ENCODE measurements around the gene NCAM2. TPM values are rescaled to one million over a fixed set of nuclear protein-coding genes. Genes with fewer than 3 reads are reported as not detected.

NCAM2 gene
- total and polyA plus RNA-seq, 8 donors = 0.06 to 11.0 (median 0.58) TPM; not detected in 1

DNA sequence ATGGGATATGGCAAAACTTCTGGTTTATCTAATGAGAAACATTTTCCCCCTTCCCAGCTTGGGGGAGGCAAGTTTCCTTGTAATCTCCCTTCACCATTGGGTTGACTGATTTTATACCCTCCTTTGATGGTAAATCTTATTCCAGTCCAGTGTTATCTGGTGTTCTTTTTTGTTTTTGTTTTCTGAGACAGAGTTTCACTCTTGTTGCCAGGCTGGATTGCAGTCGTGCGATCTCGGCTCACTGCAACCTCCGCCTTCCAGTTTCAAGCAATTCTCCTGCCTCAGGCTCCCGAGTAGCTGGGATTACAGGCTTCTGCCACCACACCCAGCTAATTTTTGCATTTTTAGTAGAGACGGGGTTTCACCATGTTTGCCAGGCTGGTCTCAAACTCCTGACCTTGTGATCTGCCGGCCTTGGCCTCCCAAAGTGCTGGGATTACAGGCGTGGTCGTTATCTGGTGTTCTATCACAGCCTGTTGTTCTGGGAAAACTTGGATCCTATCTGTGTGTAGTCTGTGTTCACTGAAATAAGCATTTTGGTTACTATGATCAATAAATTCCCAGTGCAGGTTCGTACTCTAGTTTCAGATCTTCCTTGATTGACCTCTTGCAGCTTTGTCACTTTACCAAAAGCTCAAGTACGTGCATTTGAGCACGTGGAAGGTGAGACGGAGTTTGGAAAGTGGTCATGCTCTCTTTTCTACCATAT lies 281.1 kb downstream of the NCAM2 start:
- intact Hi-C loops (cut with DNase I; ENCODE audit: low total_unique reads) = no loop called here
- Histone ChIP-seq H3K27me3 (no peaks in the 10 kb centered on the region), H3K9me3 (no peaks in the 10 kb centered on the region), H3K4me1 (no peaks in the 10 kb centered on the region), H3K4me3 (no peak overlapping the region), H3K36me3 (no peaks in the 10 kb centered on the region), H3K27ac (no peak overlapping the region)
- DNase-seq = no peak
- TF ChIP-seq CTCF (IDR thresholded peaks at IDR 0.05) = no peak
- TF ChIP-seq POLR2AphosphoS5 (IDR thresholded peaks at IDR 0.05) = no peak
- TF ChIP-seq EP300 (IDR thresholded peaks at IDR 0.05) = no peak
- no peak for TF ChIP-seq POLR2A (IDR thresholded peaks at IDR 0.05)
- WGBS, 5 donors = 74 to 79% (median 77%) methylated on average over 13 of the region's 13 CpGs

GRCh38 chr21:21283810-21284209 lies 285.6 kb downstream of the NCAM2 start:
- intact Hi-C loops (cut with DNase I; ENCODE audit: low total_unique reads) = no loop called here
- H3K9me3 ChIP-seq = no peaks in the 10 kb centered on the region
- H3K4me3 ChIP-seq = no peak overlapping the region
- H3K4me1 ChIP-seq = no peaks in the 10 kb centered on the region
- WGBS, 5 donors = 81 to 85% (median 84%) methylated on average over 2 of the region's 2 CpGs
- TF ChIP-seq CTCF (IDR thresholded peaks at IDR 0.05) = no peak
- TF ChIP-seq POLR2AphosphoS5 (IDR thresholded peaks at IDR 0.05) = no peak
- TF ChIP-seq EP300 (IDR thresholded peaks at IDR 0.05) = no peak
- TF ChIP-seq POLR2A (IDR thresholded peaks at IDR 0.05) = no peak
- DNase-seq = no peak
- no peak overlapping the region for H3K27ac ChIP-seq
- H3K27me3 ChIP-seq = no peaks in the 10 kb centered on the region
- H3K36me3 ChIP-seq = no peaks in the 10 kb centered on the region

DNA sequence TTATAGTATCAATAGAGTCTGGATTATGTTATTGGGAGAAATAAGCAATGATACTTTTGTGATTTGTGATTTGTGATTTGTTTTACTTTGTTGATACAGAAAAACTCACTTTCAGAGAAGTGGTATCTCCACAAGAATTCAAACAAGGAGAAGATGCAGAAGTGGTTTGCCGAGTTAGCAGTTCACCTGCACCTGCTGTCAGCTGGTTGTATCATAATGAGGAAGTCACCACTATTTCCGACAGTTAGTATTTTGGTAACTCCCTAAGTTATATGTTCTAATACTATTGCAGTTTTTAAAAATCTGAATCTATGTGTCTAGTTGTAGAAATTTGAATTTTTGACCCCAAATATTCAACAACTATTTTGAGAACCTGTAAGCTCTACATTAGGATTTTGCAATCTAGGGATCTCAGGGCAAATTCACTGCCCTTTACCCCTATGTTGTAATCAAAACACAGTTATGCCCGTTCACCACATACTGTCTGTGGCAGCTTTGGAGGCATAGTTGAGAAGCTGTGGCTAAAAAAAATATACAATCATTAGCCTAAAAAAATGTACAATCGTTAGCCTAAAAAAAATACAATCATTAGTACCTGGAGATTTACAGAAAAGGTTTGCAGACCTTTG lies 288.1 kb downstream of the NCAM2 start:
- 64 to 74% (median 68%) methylated on average over 4 of the region's 4 CpGs for WGBS, 5 donors
- no peak overlapping the region for H3K27ac ChIP-seq
- H3K27me3 ChIP-seq = no peaks in the 10 kb centered on the region
- H3K4me3 ChIP-seq = no peak overlapping the region
- H3K9me3 ChIP-seq = no peaks in the 10 kb centered on the region
- intact Hi-C loops (cut with DNase I; ENCODE audit: low total_unique reads) = no loop called here
- DNase-seq = no peak
- no peaks in the 10 kb centered on the region for H3K4me1 ChIP-seq
- no peaks in the 10 kb centered on the region for H3K36me3 ChIP-seq
- no peak for TF ChIP-seq POLR2A (IDR thresholded peaks at IDR 0.05)
- no peak for TF ChIP-seq POLR2AphosphoS5 (IDR thresholded peaks at IDR 0.05)
- TF ChIP-seq CTCF (IDR thresholded peaks at IDR 0.05) = no peak

DNA sequence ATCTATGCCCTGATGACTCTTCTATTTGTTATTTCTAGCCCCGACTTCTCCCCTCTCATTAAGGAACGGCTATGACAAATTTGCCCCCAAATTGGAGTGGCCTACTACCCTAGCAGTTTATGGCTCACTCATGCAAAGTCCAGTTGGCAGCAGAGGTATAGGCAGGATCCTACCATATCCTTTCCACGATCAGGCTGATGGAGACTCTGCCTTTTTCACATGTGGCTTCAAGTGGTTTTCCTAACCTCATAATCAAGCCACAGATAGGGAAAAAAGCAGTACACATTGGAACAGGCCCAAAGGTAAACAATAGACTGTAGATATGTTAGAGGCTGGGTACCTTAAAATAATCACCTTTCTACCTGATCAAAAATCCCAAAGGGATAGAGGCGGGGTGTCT lies 292.5 kb downstream of the NCAM2 start:
- Histone ChIP-seq H3K4me1 (no peaks in the 10 kb centered on the region), H3K36me3 (no peaks in the 10 kb centered on the region), H3K9me3 (no peaks in the 10 kb centered on the region), H3K27ac (no peak overlapping the region), H3K4me3 (no peak overlapping the region), H3K27me3 (no peaks in the 10 kb centered on the region)
- no peak for TF ChIP-seq EP300 (IDR thresholded peaks at IDR 0.05)
- TF ChIP-seq POLR2AphosphoS5 (IDR thresholded peaks at IDR 0.05) = no peak
- no peak for TF ChIP-seq CTCF (IDR thresholded peaks at IDR 0.05)
- no peak for TF ChIP-seq POLR2A (IDR thresholded peaks at IDR 0.05)
- DNase-seq = no peak
- intact Hi-C loops (cut with DNase I; ENCODE audit: low total_unique reads) = no loop called here
- WGBS, 5 donors = 52 to 75% (median 61%) methylated on average over 4 of the region's 4 CpGs
